ENCODE results near the gene LDLR. TPM values are rescaled to one million over a fixed set of nuclear protein-coding genes. Genes with fewer than 3 reads are reported as not detected.

Gene LDLR
- total RNA-seq, 1 donor from 2014 or later, result 8.2 TPM

GRCh38 chr19:11054628-11055027 is 34.6 kb upstream of the LDLR start:
- H3K36me3 ChIP-seq, result peaks cover 53% of the 10 kb centered on the region
- intact Hi-C loops (cut with micrococcal nuclease), result no loop called here
- no peak overlapping the region for H3K27ac ChIP-seq (replicated peaks)
- no peak for DNase-seq
- H3K27me3 ChIP-seq (ENCODE audit: low read depth), result no peaks in the 10 kb centered on the region
- peaks cover 4% of the 10 kb centered on the region for H3K4me1 ChIP-seq
- no peak overlapping the region for H3K4me3 ChIP-seq
- TF ChIP-seq CTCF (IDR thresholded peaks at IDR 0.05; ENCODE audit: borderline replicate concordance), result no peak
- H3K9me3 ChIP-seq (replicated peaks), result no peaks in the 10 kb centered on the region

- Histone ChIP-seq H3K4me1 (peaks cover 4% of the 10 kb centered on the region), H3K36me3 (peaks cover 71% of the 10 kb centered on the region), H3K9me3 (replicated peaks) (no peaks in the 10 kb centered on the region), H3K27ac (replicated peaks) (no peak overlapping the region), H3K4me3 (no peak overlapping the region), H3K27me3 (ENCODE audit: low read depth) (no peaks in the 10 kb centered on the region)
- intact Hi-C loops (cut with micrococcal nuclease), result no loop called here
- DNase-seq, result no peak
- TF ChIP-seq CTCF (IDR thresholded peaks at IDR 0.05; ENCODE audit: borderline replicate concordance), result no peak
Observed at GRCh38 chr19:11058246-11059030, 30.8 kb upstream of the LDLR start.

GRCh38 chr19:11059511-11060358 is 29.5 kb upstream of the LDLR start:
- no peak for DNase-seq
- intact Hi-C loops (cut with micrococcal nuclease), result no loop called here
- Histone ChIP-seq H3K4me3 (no peak overlapping the region), H3K4me1 (no peaks in the 10 kb centered on the region), H3K36me3 (peaks cover 62% of the 10 kb centered on the region), H3K9me3 (replicated peaks) (no peaks in the 10 kb centered on the region), H3K27me3 (ENCODE audit: low read depth) (no peaks in the 10 kb centered on the region), H3K27ac (replicated peaks) (no peak overlapping the region)
- no peak for TF ChIP-seq CTCF (IDR thresholded peaks at IDR 0.05; ENCODE audit: borderline replicate concordance)

- no peak for TF ChIP-seq CTCF (IDR thresholded peaks at IDR 0.05; ENCODE audit: borderline replicate concordance)
- DNase-seq, result no peak
- no peak overlapping the region for H3K27ac ChIP-seq (replicated peaks)
- intact Hi-C loops (cut with micrococcal nuclease), result no loop called here
- H3K36me3 ChIP-seq, result peaks cover 55% of the 10 kb centered on the region
- no peaks in the 10 kb centered on the region for H3K4me1 ChIP-seq
- H3K9me3 ChIP-seq (replicated peaks), result no peaks in the 10 kb centered on the region
- H3K27me3 ChIP-seq (ENCODE audit: low read depth), result no peaks in the 10 kb centered on the region
- no peak overlapping the region for H3K4me3 ChIP-seq
Observed at GRCh38 chr19:11061952-11062351, 27.3 kb upstream of the LDLR start.

- H3K9me3 ChIP-seq (replicated peaks), result no peaks in the 10 kb centered on the region
- peaks cover 54% of the 10 kb centered on the region for H3K36me3 ChIP-seq
- intact Hi-C loops (cut with micrococcal nuclease), result no loop called here
- DNase-seq, result no peak
- H3K4me1 ChIP-seq, result no peaks in the 10 kb centered on the region
- no peak overlapping the region for H3K27ac ChIP-seq (replicated peaks)
- TF ChIP-seq CTCF (IDR thresholded peaks at IDR 0.05; ENCODE audit: borderline replicate concordance), result no peak
- H3K4me3 ChIP-seq, result no peak overlapping the region
- no peaks in the 10 kb centered on the region for H3K27me3 ChIP-seq (ENCODE audit: low read depth)
Observed at GRCh38 chr19:11063434-11063833, 25.8 kb upstream of the LDLR start.

All from left ventricle myocardium inferior (tissue), 1 donor.